ENCODE results near the gene CRLF1. TPM values are rescaled to one million over a fixed set of nuclear protein-coding genes. Genes with fewer than 3 reads are reported as not detected.

CRLF1 gene
- total RNA-seq, 3 donors from 2014 or later = 0.32 to 0.76 TPM; not detected in 1

DNA sequence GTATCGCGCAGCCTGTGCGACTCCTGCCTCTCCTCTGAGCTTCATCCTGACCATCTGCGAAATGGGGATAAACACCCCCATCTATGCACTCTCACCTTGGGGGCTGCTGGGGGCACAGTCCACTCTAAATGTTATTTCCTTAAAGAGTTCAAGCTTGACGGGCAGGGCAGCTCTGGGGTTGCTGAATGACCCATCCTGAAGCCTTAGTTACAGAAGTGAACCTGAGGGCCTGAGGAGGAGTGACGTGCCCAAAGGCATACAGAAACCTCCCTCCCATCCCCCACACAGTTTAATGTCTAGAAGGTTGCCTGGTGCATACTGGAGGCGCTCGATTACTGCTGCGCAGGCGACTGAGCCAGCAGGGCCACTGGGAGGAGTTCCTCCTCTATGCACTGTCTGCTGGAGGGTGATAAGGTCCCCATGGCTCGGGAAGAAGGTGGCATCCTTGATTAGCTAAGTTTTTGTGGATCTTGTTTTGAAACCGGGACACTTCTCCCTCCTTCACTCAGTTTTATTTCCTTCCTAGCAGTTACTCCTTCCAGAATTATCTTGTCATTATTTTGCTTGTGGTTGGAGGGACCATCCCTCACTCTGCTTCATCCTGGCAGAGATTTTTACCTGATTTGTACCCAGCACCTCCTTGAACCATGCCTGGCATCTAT is 62.7 kb downstream of the CRLF1 start:
- ATAC-seq = peak; percentile 74 to 81
- peaks cover 2% of the 10 kb centered on the region for H3K36me3 Mint-ChIP-seq (ENCODE audit: insufficient read depth)
- peak overlapping the region; percentile 91 for H3K4me3 Mint-ChIP-seq
- peaks cover 2% of the 10 kb centered on the region for H3K27me3 Mint-ChIP-seq (ENCODE audit: low read depth)
- no peaks in the 10 kb centered on the region for H3K9me3 Mint-ChIP-seq
- peaks cover 17% of the 10 kb centered on the region for H3K4me1 Mint-ChIP-seq (ENCODE audit: low read depth)
- DNase-seq = peak; percentile 55

Other genes starting within 250 kb of the CRLF1 start
- under 1 TPM; 0.53 to 0.71 (median 0.56) TPM for gene GDF15, start 220.6 kb downstream of the CRLF1 start, total RNA-seq
- gene LRRC25, start 209.2 kb downstream of the CRLF1 start, total RNA-seq = not detected
- gene SSBP4, start 187.4 kb downstream of the CRLF1 start, total RNA-seq = 100 to 1,000 TPM; 119 to 155 (median 135) TPM
- 10 to 100 TPM; 10.2 to 16.6 (median 14.4) TPM for gene ISYNA1, start 168.7 kb downstream of the CRLF1 start, total RNA-seq
- 10 to 100 TPM; 25.6 to 32.5 (median 28.8) TPM for gene ELL, start 84.7 kb downstream of the CRLF1 start, total RNA-seq
- 100 to 1,000 TPM; 155 to 163 (median 155) TPM for gene FKBP8, start 63.2 kb downstream of the CRLF1 start, total RNA-seq
- 100 to 1,000 TPM; 112 to 129 (median 126) TPM for gene KXD1, start 48.9 kb downstream of the CRLF1 start, total RNA-seq
- 1,000 to 10,000 TPM; 1,928 to 2,027 (median 1,945) TPM for gene UBA52, start 34.9 kb downstream of the CRLF1 start, total RNA-seq
- 100 to 1,000 TPM in 2 of 3 donors, 10 to 100 TPM in 1; 99.7 to 139 (median 119) TPM for gene REX1BD, start 18.0 kb downstream of the CRLF1 start, total RNA-seq
- not detected for gene TMEM59L, start 6.1 kb upstream of the CRLF1 start, total RNA-seq
- 10 to 100 TPM; 14.7 to 20.3 (median 17.0) TPM for gene KLHL26, start 30.2 kb upstream of the CRLF1 start, total RNA-seq
- 1 to 10 TPM; 7.8 to 9.6 (median 8.9) TPM for gene CRTC1, start 76.9 kb upstream of the CRLF1 start, total RNA-seq
- not detected for gene COMP, start 184.5 kb upstream of the CRLF1 start, total RNA-seq
- gene UPF1, start 225.2 kb upstream of the CRLF1 start, total RNA-seq = 100 to 1,000 TPM; 116 to 123 (median 118) TPM